ENCODE measurements around the gene FAM114A1.

- peak; percentile 31 to 69 (median 52) for TF ChIP-seq CTCF (IDR thresholded peaks at IDR 0.05)
- no peak for TF ChIP-seq POLR2A (IDR thresholded peaks at IDR 0.05)
These were observed 6.7 kb upstream of the FAM114A1 start for GRCh38 chr4:38860788-38861424.
